LNCAP (cell line): Measurements from ENCODE around the gene PDE4D.
A peak's percentile ranks its signal among the peaks of the same experiment; 100 is the strongest.

Experiments used
- TF ChIP-seq, protein P1 (sequence below): fragments of 450-650 bp; IDR thresholded peaks from 2 replicates; pipeline ENCODE4 v1.5.1; 2017; ENCODE audit warnings: mild to moderate bottlenecking

PDE4D gene

DNA sequence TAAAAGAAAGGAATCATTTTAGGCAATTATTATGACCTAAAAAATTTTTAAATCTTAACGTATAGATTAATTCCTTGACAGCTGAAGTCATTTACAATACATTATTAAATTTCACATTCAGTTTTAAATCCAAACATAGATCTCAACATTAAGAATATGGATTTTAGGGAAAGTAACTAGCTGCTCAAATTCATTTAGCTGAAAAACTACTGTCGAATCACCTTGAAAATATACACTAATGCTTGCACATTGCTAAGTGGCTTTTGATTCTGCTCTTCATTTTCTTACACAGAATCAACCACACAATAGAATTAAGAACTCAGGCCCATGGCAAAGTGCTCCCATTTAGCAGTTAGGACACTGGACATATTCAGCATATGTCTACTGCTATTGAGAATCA is 856.5 kb downstream of the PDE4D start:
- TF ChIP-seq, protein P1, sequence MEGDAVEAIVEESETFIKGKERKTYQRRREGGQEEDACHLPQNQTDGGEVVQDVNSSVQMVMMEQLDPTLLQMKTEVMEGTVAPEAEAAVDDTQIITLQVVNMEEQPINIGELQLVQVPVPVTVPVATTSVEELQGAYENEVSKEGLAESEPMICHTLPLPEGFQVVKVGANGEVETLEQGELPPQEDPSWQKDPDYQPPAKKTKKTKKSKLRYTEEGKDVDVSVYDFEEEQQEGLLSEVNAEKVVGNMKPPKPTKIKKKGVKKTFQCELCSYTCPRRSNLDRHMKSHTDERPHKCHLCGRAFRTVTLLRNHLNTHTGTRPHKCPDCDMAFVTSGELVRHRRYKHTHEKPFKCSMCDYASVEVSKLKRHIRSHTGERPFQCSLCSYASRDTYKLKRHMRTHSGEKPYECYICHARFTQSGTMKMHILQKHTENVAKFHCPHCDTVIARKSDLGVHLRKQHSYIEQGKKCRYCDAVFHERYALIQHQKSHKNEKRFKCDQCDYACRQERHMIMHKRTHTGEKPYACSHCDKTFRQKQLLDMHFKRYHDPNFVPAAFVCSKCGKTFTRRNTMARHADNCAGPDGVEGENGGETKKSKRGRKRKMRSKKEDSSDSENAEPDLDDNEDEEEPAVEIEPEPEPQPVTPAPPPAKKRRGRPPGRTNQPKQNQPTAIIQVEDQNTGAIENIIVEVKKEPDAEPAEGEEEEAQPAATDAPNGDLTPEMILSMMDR, result no peak

DNA sequence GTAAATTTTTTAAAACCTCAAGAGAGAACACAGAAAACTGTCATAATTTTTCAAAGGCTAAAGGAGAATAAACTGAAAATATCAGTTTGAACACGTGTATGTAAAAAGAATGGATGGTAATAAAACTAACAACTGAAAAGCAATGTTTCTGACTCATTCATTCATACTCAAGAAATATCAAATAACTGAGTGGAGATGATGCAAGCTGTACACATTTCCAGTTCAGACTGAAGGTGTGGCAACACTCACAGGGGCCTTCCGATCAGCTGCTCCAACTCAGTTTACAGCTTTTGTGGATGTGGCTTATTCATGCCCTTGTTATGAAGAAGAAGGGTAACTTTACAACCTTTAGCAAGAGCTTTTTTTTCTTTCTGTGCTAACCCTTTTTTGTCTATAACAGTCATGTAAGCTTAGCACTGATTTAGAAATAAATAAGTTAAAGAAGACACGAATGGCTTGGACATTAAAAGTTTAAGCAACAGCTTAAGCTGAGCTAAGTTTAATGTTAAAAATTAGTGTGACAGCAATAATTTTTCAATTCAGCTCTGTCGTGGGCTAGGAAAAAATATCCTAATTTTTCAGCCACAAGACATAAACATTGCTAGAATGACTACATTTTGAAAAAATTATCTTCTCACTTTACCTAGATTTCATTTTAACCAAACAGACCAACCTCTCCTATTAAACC is 857.1 kb downstream of the PDE4D start:
- TF ChIP-seq, protein P1, result no peak

DNA sequence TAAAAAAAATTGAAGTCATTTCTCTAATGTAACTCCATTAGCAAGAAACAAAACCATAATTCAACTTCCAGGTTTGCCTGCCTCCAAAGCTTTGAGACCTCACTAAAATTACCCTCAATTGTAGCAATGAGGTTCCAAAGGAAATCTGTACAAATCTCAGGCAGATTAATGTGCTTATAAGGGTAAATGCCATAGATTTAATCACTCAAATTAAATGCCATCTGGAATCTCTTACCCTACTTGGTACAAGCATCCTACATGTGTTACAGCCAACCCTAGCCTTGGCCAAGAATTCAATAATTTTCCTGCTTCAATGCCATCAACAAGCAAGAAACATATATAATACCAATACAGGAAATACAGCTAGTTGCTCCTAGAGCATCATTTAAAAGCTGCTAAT is 857.8 kb downstream of the PDE4D start:
- TF ChIP-seq, protein P1, result no peak

DNA sequence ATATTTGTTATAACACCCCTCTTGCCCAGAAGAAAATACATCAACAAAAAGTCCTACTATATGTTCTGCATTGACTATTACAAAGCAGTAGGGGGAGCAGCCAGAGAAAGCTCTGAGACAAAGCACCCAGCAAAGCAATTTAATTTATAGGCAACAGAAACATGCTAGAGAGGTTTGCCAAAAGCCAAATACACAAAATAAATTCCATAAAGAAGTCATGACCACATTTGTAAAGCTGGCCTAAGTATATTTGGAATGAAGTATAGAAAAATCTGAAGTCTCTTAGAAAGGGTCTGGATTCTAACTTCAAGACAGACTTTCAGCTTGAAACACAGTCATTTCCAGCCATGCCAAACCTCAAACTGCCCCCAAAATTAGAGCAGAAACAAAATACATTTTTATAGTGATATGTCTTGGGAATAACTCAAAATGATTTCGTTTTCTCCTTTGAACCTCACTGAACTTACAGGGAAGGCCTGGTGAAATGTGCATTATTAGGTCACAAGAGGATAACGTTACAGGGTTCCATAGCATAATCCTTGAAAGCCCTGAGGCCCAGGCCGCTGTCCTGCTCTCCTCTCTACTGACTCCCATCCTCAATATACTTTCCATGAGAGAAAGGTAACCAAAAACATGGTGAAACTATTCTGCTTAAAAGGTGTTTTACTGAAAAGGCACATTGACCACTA is 858.9 kb downstream of the PDE4D start:
- TF ChIP-seq, protein P1, result peak; percentile 93

DNA sequence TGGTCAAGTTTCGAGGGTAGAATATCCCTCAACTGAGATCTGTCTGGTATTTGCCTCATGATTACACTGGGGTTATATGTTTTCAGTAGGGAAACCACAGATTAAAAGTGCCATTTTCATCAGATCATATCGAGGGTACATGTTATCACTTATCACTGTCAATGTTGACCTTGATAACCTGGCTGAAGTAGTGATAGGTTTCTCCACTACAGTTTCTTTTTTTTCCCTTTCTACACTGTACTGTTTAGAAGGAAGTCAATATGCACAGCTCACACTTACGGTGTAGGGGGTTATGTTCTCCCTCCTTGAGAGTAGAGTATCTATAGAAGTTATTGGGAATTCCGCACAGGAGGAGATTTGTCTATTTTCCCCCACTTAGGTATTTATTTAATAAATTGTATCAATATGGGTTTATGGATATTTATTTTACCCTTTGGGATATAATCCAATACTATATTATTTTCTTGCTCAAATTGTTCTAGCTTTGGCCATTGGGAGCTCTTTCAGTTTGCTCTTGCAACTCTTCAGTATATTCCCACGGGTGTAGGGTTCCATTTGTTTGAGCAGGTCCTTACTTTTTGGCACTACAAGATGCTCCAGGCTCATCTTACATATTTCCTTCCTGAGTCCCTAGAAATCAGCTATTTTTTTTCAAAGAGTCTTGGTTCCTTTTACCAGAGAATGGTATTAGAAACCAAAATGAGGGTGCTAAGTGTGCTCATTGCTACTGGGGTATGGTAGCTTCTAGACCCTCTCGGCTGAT is 866.2 kb downstream of the PDE4D start:
- TF ChIP-seq, protein P1, result no peak

DNA sequence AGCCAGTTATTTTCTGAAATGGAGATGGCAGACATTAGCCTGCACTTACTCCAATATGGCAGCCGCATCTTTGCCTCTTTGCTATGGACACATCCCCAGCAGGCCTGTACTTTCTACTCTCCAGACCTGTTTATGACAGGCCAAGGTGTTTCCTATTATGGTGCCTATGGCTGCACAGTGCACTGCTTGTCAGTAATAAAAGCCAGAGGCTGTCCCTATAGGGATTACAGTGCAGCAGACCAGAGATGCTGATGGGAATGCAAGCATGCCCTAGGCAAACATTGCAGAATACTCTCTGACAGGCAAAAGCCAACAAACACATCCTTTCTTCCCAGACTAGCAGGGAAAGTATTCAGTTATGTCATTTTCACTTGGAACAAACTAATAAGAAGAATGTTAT is 867.8 kb downstream of the PDE4D start:
- TF ChIP-seq, protein P1, result no peak

DNA sequence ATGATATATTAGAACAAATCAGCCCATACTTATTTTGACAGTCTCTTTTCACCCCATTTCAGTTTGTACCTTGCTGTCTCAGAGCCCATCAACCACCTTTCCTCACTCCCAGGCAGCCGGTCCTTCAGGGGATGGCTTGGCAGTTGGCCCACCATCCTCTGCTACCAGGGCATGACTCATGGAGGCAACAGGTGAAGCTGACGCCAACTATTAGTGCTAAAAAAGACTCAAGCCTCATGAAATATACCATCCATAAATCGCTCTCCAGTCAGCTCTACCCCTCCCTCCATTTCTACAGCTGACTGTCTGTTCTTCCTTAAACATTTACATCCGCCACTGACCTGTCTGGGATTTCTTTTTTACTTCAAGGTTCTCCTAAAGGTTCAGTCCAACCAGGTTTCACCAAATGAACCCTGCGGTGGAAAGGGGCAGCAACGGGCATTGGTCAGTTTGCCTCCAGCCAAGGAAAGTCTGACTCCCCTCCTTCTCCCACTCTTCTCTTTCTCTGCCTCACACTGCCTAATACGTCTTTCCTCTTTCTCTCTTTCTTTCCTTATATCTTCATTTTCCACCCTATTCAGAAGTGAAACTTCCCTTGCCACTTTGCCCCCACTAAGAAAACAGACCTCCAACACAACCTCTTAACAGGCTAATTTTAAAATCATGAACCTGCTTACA is 871.5 kb downstream of the PDE4D start:
- TF ChIP-seq, protein P1, result no peak
